HepG2 (cell line): ENCODE data around the gene COQ7. TPM values are rescaled to one million over a fixed set of nuclear protein-coding genes. Genes with fewer than 3 reads are reported as not detected.

Experiments used
- ATF4 ChIP-seq, 2 experiments: fragments of 450-650 bp in 1 of 2; sonication (generic) in 1 of 2; formaldehyde crosslinking; IDR thresholded peaks; 2 replicates each; pipeline versions ENCODE4 v1.5.0 to v1.8.0; 2020 to 2022; ENCODE audit warnings: mild to moderate bottlenecking in 1 of 2, missing genetic modification reagents in 1 of 2
- CREM ChIP-seq, 2 experiments: sonication (generic) in 1 of 2; formaldehyde crosslinking in 1 of 2; IDR thresholded peaks; 2 replicates each; pipeline versions ENCODE4 v1.4.0 to v1.6.1; 2016 to 2020; ENCODE audit warnings: antibody characterized with exemption in 1 of 2, mild to moderate bottlenecking in 1 of 2, missing genetic modification reagents in 1 of 2
- DRAP1 ChIP-seq: IDR thresholded peaks from 2 replicates; pipeline ENCODE4 v1.6.1; 2016; ENCODE audit warnings: missing genetic modification reagents, missing compliant biosample characterization
- FOXC1 ChIP-seq: sonication (generic); formaldehyde crosslinking; IDR thresholded peaks from 2 replicates; pipeline ENCODE4 v1.8.0; 2022; ENCODE audit warnings: mild to moderate bottlenecking, missing genetic modification reagents, borderline replicate concordance
- MBD4 ChIP-seq: IDR thresholded peaks from 2 replicates; pipeline ENCODE4 v1.6.1; 2012; ENCODE audit warnings: low read length, inconsistent platforms, borderline replicate concordance
- MXI1 ChIP-seq: IDR thresholded peaks from 3 replicates; pipeline ENCODE4 v1.6.1; 2012; ENCODE audit warnings: low read depth, low read length, inconsistent platforms, borderline replicate concordance
- NCOA2 ChIP-seq: sonication (generic); formaldehyde crosslinking; IDR thresholded peaks from 2 replicates; pipeline ENCODE4 v1.8.0; 2022; ENCODE audit warnings: inconsistent platforms
- NFKBIZ ChIP-seq: IDR thresholded peaks from 2 replicates; pipeline ENCODE4 v1.6.1; 2018; ENCODE audit warnings: missing genetic modification reagents, missing compliant biosample characterization
- POGK ChIP-seq: sonication (generic); formaldehyde crosslinking; conservative IDR thresholded peaks from 2 replicates; pipeline ENCODE4 v1.8.0; 2022; ENCODE audit warnings: mild to moderate bottlenecking, moderate library complexity, missing genetic modification reagents
- RAD51 ChIP-seq: fragments of 450-650 bp; IDR thresholded peaks from 2 replicates; pipeline ENCODE4 v1.6.1; 2016; ENCODE audit warnings: borderline replicate concordance
- SRF ChIP-seq: IDR thresholded peaks from 2 replicates; pipeline ENCODE4 v1.6.1; 2011; ENCODE audit warnings: mild to moderate bottlenecking, low read depth, low read length, moderate library complexity
- ZBTB39 ChIP-seq: sonication (generic); formaldehyde crosslinking; IDR thresholded peaks from 2 replicates; pipeline ENCODE4 v1.5.0; 2020; ENCODE audit warnings: missing genetic modification reagents
- ZKSCAN8 ChIP-seq: IDR thresholded peaks from 2 replicates; pipeline ENCODE4 v1.6.1; 2016; ENCODE audit warnings: borderline replicate concordance, missing genetic modification reagents, missing compliant biosample characterization
- ZNF280B ChIP-seq: sonication (generic); formaldehyde crosslinking; IDR thresholded peaks from 2 replicates; pipeline ENCODE4 v1.5.0; 2020; ENCODE audit warnings: missing genetic modification reagents, mild to moderate bottlenecking, borderline replicate concordance
- ZNF354B ChIP-seq: sonication (generic); formaldehyde crosslinking; IDR thresholded peaks from 2 replicates; pipeline ENCODE4 v1.8.0; 2022; ENCODE audit warnings: mild to moderate bottlenecking, missing genetic modification reagents
- ZNF574 ChIP-seq: sonication (generic); formaldehyde crosslinking; IDR thresholded peaks from 2 replicates; pipeline ENCODE4 v1.4.0; 2020; ENCODE audit warnings: missing genetic modification reagents
- ZNF747 ChIP-seq: sonication (generic); formaldehyde crosslinking; IDR thresholded peaks from 2 replicates; pipeline ENCODE4 v1.8.1; 2023; ENCODE audit warnings: missing genetic modification reagents, mild to moderate bottlenecking, borderline replicate concordance
- polyA plus RNA-seq, 8 experiments: library from polyadenylated mRNA; depleted of rRNA in 3 of 8; stranded (reverse) in 7 of 8; unstranded in 1 of 8; fragments of >200 nt; fragmentation: Illumina TruSeq in 4 of 8; extraction: Trizol in 4 of 8; gene quantifications; 2 replicates each; pipeline versions ENCODE4 v1.2.1 to v1.2.3, GENCODE V29; 2011 to 2016; ENCODE audit warnings: low read depth in 4 of 8, missing spikeins in 1 of 8, mixed read lengths in 1 of 8; ENCODE audit not compliant: insufficient read depth in 1 of 8
- total RNA-seq, 5 experiments: library from RNA; depleted of rRNA; stranded (reverse); fragments of >200 nt; fragmentation: Illumina TruSeq; extraction: Trizol; gene quantifications; 2 replicates each; pipeline ENCODE4 v1.2.3, GENCODE V29; 2016; ENCODE audit warnings: low read depth in 1 of 5

COQ7 gene
- total and polyA plus RNA-seq, 2 of the 13 experiments (the other 11 are each of a cell fraction or from before 2014, with no cell fraction given): 20.1 to 45.7 TPM

GRCh38 chr16:19094542-19095365, 27.3 kb downstream of the COQ7 start (continued):
- TF ChIP-seq ZNF280B (CRISPR knock-in tag): no peak
- peak; percentile 27; the same call in 1 of the 2 replicates for TF ChIP-seq SRF
- TF ChIP-seq ZNF354B (CRISPR knock-in tag): no peak
- no peak for TF ChIP-seq ZNF747 (CRISPR knock-in tag)
- peak; percentile 40; the same call in 1 of the 2 replicates for TF ChIP-seq CREM (IDR thresholded peaks at IDR 0.05)
- no peak for TF ChIP-seq CREM (CRISPR knock-in tag; IDR thresholded peaks at IDR 0.05)
- no peak for TF ChIP-seq FOXC1 (CRISPR knock-in tag)
- peak; percentile 21; the same call in 1 of the 2 replicates for TF ChIP-seq DRAP1 (CRISPR knock-in tag)
- peak; percentile 93; the same call in 2 of the 3 replicates for TF ChIP-seq MXI1
- TF ChIP-seq ATF4 (CRISPR knock-in tag; IDR thresholded peaks at IDR 0.05): peak in 1 of 2 experiments; percentile 52; a peak in 1 of 4 replicates
- no peak for TF ChIP-seq ZNF574 (CRISPR knock-in tag)
- TF ChIP-seq ZKSCAN8 (CRISPR knock-in tag): 0 out of 2 replicates have a peak, but pooled peaks have one; percentile 13
- TF ChIP-seq NFKBIZ (CRISPR knock-in tag): no peak; the same call in none of the 2 replicates
- TF ChIP-seq RAD51: peak; percentile 8; the same call in 1 of the 2 replicates
- 0 out of 2 replicates have a peak, but pooled peaks have one; percentile 53 for TF ChIP-seq POGK (CRISPR knock-in tag)
- TF ChIP-seq NCOA2 (CRISPR knock-in tag): no peak
- TF ChIP-seq MBD4: no peak
- TF ChIP-seq ZBTB39 (CRISPR knock-in tag): 0 out of 2 replicates have a peak, but pooled peaks have one; percentile 37
